HG02938 (cell line): ENCODE measurements around the gene CDC42EP5.

ENCODE experiments used
- ATAC-seq: cut with Tn5 transposase; IDR thresholded peaks from one replicate; pipeline ENCODE4 v1.9.1; 2021; ENCODE audit warnings: mild to moderate bottlenecking, moderate library complexity; ENCODE audit not compliant: unreplicated experiment

Gene CDC42EP5

GRCh38 chr19:54428323-54429175, 44.5 kb downstream of the CDC42EP5 start:
- no peak for ATAC-seq

GRCh38 chr19:54427586-54427985, 45.5 kb downstream of the CDC42EP5 start:
- ATAC-seq, result no peak

GRCh38 chr19:54426291-54426931, 46.7 kb downstream of the CDC42EP5 start:
- ATAC-seq, result no peak

- ATAC-seq, result no peak
Observed at GRCh38 chr19:54425382-54425723, 47.7 kb downstream of the CDC42EP5 start.

- no peak for ATAC-seq
Observed at GRCh38 chr19:54424660-54425381, 48.3 kb downstream of the CDC42EP5 start.

- ATAC-seq, result no peak
Observed at GRCh38 chr19:54424201-54424600, 48.9 kb downstream of the CDC42EP5 start.

GRCh38 chr19:54422136-54422535, 51.0 kb downstream of the CDC42EP5 start:
- ATAC-seq, result no peak

GRCh38 chr19:54421521-54421920, 51.6 kb downstream of the CDC42EP5 start:
- ATAC-seq, result no peak

- ATAC-seq, result no peak
Observed at GRCh38 chr19:54421169-54421516, 52.0 kb downstream of the CDC42EP5 start.

- no peak for ATAC-seq
Observed at GRCh38 chr19:54420383-54421168, 52.5 kb downstream of the CDC42EP5 start.

GRCh38 chr19:54420068-54420382, 53.1 kb downstream of the CDC42EP5 start:
- no peak for ATAC-seq

GRCh38 chr19:54418930-54419800, 53.9 kb downstream of the CDC42EP5 start:
- ATAC-seq, result no peak

- no peak for ATAC-seq
Observed at GRCh38 chr19:54418030-54418929, 54.8 kb downstream of the CDC42EP5 start.

GRCh38 chr19:54416695-54417491, 56.2 kb downstream of the CDC42EP5 start:
- ATAC-seq, result no peak

GRCh38 chr19:54415901-54416673, 57.0 kb downstream of the CDC42EP5 start:
- ATAC-seq, result no peak

- no peak for ATAC-seq
Observed at GRCh38 chr19:54415208-54415900, 57.7 kb downstream of the CDC42EP5 start, which contains the start of gene TTYH1. Gene TTYH1 (plus strand): TSS chr19:54415464. CDS start chr19:54415553, 89 bp downstream.
